Measurements from ENCODE around the gene TMC7. TPM values are rescaled to one million over a fixed set of nuclear protein-coding genes. Genes with fewer than 3 reads are reported as not detected.

The TMC7 gene
- total and polyA plus RNA-seq, 2 experiments from 2014 or later = 1.7 to 2.4 TPM

GRCh38 chr16:19089410-19089955 lies 105.7 kb downstream of the TMC7 start (continued):
- TF ChIP-seq, protein P1, sequence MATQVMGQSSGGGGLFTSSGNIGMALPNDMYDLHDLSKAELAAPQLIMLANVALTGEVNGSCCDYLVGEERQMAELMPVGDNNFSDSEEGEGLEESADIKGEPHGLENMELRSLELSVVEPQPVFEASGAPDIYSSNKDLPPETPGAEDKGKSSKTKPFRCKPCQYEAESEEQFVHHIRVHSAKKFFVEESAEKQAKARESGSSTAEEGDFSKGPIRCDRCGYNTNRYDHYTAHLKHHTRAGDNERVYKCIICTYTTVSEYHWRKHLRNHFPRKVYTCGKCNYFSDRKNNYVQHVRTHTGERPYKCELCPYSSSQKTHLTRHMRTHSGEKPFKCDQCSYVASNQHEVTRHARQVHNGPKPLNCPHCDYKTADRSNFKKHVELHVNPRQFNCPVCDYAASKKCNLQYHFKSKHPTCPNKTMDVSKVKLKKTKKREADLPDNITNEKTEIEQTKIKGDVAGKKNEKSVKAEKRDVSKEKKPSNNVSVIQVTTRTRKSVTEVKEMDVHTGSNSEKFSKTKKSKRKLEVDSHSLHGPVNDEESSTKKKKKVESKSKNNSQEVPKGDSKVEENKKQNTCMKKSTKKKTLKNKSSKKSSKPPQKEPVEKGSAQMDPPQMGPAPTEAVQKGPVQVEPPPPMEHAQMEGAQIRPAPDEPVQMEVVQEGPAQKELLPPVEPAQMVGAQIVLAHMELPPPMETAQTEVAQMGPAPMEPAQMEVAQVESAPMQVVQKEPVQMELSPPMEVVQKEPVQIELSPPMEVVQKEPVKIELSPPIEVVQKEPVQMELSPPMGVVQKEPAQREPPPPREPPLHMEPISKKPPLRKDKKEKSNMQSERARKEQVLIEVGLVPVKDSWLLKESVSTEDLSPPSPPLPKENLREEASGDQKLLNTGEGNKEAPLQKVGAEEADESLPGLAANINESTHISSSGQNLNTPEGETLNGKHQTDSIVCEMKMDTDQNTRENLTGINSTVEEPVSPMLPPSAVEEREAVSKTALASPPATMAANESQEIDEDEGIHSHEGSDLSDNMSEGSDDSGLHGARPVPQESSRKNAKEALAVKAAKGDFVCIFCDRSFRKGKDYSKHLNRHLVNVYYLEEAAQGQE (IDR thresholded peaks at IDR 0.05; ENCODE audit: unreplicated experiment) = no peak
- TF ChIP-seq, protein P2, sequence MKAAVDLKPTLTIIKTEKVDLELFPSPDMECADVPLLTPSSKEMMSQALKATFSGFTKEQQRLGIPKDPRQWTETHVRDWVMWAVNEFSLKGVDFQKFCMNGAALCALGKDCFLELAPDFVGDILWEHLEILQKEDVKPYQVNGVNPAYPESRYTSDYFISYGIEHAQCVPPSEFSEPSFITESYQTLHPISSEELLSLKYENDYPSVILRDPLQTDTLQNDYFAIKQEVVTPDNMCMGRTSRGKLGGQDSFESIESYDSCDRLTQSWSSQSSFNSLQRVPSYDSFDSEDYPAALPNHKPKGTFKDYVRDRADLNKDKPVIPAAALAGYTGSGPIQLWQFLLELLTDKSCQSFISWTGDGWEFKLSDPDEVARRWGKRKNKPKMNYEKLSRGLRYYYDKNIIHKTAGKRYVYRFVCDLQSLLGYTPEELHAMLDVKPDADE (IDR thresholded peaks at IDR 0.05) = no peak
- TF ChIP-seq EZH2 (IDR thresholded peaks at IDR 0.05; ENCODE audit: low read depth, unreplicated experiment) (no peak), JUNB (IDR thresholded peaks at IDR 0.05; ENCODE audit: unreplicated experiment) (no peak), STAT1 (IDR thresholded peaks at IDR 0.05; ENCODE audit: unreplicated experiment) (no peak)

GRCh38 chr16:19090916-19091315 lies 107.2 kb downstream of the TMC7 start:
- Histone ChIP-seq H3F3A (replicated peaks; ENCODE audit: low read depth) (no peaks in the 10 kb centered on the region), H3K27ac (ENCODE audit: low read depth) (no peak overlapping the region), H3K9me2 (ENCODE audit: insufficient read depth) (0 out of 2 replicates have a peak, but pooled peaks cover 3% of the 10 kb centered on the region), H3K27me3 (ENCODE audit: insufficient read depth) (peaks cover 4% of the 10 kb centered on the region; the same call in 1 of the 2 replicates), H2AFZ (no peak overlapping the region), H3K4me2 (no peak overlapping the region), H3K4me3 (no peak overlapping the region), H3K4me1 (ENCODE audit: insufficient read depth) (no peaks in the 10 kb centered on the region), H3K36me3 (ENCODE audit: insufficient read depth) (no peaks in the 10 kb centered on the region), H3K79me2 (replicated peaks; ENCODE audit: insufficient read depth) (no peaks in the 10 kb centered on the region), H4K20me1 (replicated peaks; ENCODE audit: insufficient read depth) (no peaks in the 10 kb centered on the region)
- TF ChIP-seq CTCF (conservative IDR thresholded peaks at IDR 0.05; ENCODE audit: low read depth in 2 of 2) (no peak), EZH2 (IDR thresholded peaks at IDR 0.05; ENCODE audit: low read depth, unreplicated experiment) (no peak), STAT1 (IDR thresholded peaks at IDR 0.05; ENCODE audit: unreplicated experiment) (no peak)
- TF ChIP-seq, protein P3, sequence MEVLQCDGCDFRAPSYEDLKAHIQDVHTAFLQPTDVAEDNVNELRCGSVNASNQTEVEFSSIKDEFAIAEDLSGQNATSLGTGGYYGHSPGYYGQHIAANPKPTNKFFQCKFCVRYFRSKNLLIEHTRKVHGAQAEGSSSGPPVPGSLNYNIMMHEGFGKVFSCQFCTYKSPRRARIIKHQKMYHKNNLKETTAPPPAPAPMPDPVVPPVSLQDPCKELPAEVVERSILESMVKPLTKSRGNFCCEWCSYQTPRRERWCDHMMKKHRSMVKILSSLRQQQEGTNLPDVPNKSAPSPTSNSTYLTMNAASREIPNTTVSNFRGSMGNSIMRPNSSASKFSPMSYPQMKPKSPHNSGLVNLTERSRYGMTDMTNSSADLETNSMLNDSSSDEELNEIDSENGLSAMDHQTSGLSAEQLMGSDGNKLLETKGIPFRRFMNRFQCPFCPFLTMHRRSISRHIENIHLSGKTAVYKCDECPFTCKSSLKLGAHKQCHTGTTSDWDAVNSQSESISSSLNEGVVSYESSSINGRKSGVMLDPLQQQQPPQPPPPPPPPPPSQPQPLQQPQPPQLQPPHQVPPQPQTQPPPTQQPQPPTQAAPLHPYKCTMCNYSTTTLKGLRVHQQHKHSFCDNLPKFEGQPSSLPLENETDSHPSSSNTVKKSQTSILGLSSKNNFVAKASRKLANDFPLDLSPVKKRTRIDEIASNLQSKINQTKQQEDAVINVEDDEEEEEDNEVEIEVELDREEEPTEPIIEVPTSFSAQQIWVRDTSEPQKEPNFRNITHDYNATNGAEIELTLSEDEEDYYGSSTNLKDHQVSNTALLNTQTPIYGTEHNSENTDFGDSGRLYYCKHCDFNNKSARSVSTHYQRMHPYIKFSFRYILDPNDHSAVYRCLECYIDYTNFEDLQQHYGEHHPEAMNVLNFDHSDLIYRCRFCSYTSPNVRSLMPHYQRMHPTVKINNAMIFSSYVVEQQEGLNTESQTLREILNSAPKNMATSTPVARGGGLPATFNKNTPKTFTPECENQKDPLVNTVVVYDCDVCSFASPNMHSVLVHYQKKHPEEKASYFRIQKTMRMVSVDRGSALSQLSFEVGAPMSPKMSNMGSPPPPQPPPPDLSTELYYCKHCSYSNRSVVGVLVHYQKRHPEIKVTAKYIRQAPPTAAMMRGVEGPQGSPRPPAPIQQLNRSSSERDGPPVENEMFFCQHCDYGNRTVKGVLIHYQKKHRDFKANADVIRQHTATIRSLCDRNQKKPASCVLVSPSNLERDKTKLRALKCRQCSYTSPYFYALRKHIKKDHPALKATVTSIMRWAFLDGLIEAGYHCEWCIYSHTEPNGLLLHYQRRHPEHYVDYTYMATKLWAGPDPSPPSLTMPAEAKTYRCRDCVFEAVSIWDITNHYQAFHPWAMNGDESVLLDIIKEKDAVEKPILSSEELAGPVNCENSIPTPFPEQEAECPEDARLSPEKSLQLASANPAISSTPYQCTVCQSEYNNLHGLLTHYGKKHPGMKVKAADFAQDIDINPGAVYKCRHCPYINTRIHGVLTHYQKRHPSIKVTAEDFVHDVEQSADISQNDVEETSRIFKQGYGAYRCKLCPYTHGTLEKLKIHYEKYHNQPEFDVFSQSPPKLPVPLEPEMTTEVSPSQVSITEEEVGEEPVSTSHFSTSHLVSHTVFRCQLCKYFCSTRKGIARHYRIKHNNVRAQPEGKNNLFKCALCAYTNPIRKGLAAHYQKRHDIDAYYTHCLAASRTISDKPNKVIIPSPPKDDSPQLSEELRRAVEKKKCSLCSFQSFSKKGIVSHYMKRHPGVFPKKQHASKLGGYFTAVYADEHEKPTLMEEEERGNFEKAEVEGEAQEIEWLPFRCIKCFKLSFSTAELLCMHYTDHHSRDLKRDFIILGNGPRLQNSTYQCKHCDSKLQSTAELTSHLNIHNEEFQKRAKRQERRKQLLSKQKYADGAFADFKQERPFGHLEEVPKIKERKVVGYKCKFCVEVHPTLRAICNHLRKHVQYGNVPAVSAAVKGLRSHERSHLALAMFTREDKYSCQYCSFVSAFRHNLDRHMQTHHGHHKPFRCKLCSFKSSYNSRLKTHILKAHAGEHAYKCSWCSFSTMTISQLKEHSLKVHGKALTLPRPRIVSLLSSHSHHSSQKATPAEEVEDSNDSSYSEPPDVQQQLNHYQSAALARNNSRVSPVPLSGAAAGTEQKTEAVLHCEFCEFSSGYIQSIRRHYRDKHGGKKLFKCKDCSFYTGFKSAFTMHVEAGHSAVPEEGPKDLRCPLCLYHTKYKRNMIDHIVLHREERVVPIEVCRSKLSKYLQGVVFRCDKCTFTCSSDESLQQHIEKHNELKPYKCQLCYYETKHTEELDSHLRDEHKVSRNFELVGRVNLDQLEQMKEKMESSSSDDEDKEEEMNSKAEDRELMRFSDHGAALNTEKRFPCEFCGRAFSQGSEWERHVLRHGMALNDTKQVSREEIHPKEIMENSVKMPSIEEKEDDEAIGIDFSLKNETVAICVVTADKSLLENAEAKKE (CRISPR knock-in tag; IDR thresholded peaks at IDR 0.05) = no peak
- peaks cover 12% of the 10 kb centered on the region for H3K27me3 Mint-ChIP-seq (ENCODE audit: insufficient read depth, low read depth, poor library complexity)
- DNase-seq (ENCODE audit: low spot score) (no peak), ATAC-seq (no peak)
- H3K36me3 Mint-ChIP-seq (ENCODE audit: low read depth) = no peaks in the 10 kb centered on the region
- peaks cover 7% of the 10 kb centered on the region; the same call in 1 of the 3 replicates for H3K9me3 Mint-ChIP-seq
- no peak overlapping the region for H3K4me3 Mint-ChIP-seq
- no peak overlapping the region for H3K27ac Mint-ChIP-seq
- no peaks in the 10 kb centered on the region; the same call in 2 of the 3 replicates for H3K4me1 Mint-ChIP-seq

Measured in GM23338 (cell line).